Raji (cell line): ENCODE results near the gene SOCS3.

Source experiments
- POLR2A ChIP-seq: IDR thresholded peaks from 2 replicates; pipeline ENCODE4 v1.6.1; 2011; ENCODE audit warnings: low read depth, low read length, control low read depth; ENCODE audit not compliant: insufficient read depth

Gene SOCS3

GRCh38 chr17:78362671-78363070, 2.8 kb upstream of the SOCS3 start:
- TF ChIP-seq POLR2A: no peak

GRCh38 chr17:78362232-78362631, 2.4 kb upstream of the SOCS3 start:
- TF ChIP-seq POLR2A: no peak

- no peak for TF ChIP-seq POLR2A
Observed at GRCh38 chr17:78361225-78361701, 1.4 kb upstream of the SOCS3 start.

- TF ChIP-seq POLR2A: no peak
Observed at GRCh38 chr17:78360371-78361224, 721 bp upstream of the SOCS3 start.

GRCh38 chr17:78359321-78359996, 418 bp downstream of the SOCS3 start:
- TF ChIP-seq POLR2A: no peak

- no peak for TF ChIP-seq POLR2A
Observed at GRCh38 chr17:78358538-78359320, 1.1 kb downstream of the SOCS3 start.

GRCh38 chr17:78357672-78358537, 2.0 kb downstream of the SOCS3 start:
- TF ChIP-seq POLR2A: no peak

- TF ChIP-seq POLR2A: no peak
Observed at GRCh38 chr17:78357177-78357586, 2.7 kb downstream of the SOCS3 start.

- 0 out of 2 replicates have a peak, but pooled peaks have one; percentile 30 for TF ChIP-seq POLR2A
Observed at GRCh38 chr17:78356101-78356713, 3.7 kb downstream of the SOCS3 start.

GRCh38 chr17:78355701-78356100, 4.2 kb downstream of the SOCS3 start:
- no peak for TF ChIP-seq POLR2A

GRCh38 chr17:78355045-78355641, 4.7 kb downstream of the SOCS3 start:
- TF ChIP-seq POLR2A: no peak

- TF ChIP-seq POLR2A: no peak
Observed at GRCh38 chr17:78353834-78354233, 6.0 kb downstream of the SOCS3 start.

- no peak for TF ChIP-seq POLR2A
Observed at GRCh38 chr17:78351449-78352006, 8.3 kb downstream of the SOCS3 start.

GRCh38 chr17:78349891-78350642, 9.8 kb downstream of the SOCS3 start:
- no peak for TF ChIP-seq POLR2A
